HEK293 (cell line): ENCODE results near the gene OLIG2.

Experiments used
- GLI4 ChIP-seq: fragments of 450-650 bp; formaldehyde crosslinking; IDR thresholded peaks from 2 replicates; pipeline ENCODE4 v1.5.1; 2016; ENCODE audit warnings: missing biosample characterization, missing genetic modification characterization
- ZNF169 ChIP-seq: fragments of 450-650 bp; formaldehyde crosslinking; IDR thresholded peaks from 2 replicates; pipeline ENCODE4 v1.5.1; 2016; ENCODE audit warnings: missing biosample characterization, missing genetic modification characterization
- ZNF23 ChIP-seq: fragments of 450-650 bp; formaldehyde crosslinking; IDR thresholded peaks from 2 replicates; pipeline ENCODE4 v1.5.1; 2016; ENCODE audit warnings: missing biosample characterization, missing genetic modification characterization, borderline replicate concordance
- ZNF324 ChIP-seq: fragments of 450-650 bp; formaldehyde crosslinking; IDR thresholded peaks from 2 replicates; pipeline ENCODE4 v1.5.1; 2016; ENCODE audit warnings: missing biosample characterization, missing genetic modification characterization
- ZNF391 ChIP-seq: fragments of 450-650 bp; formaldehyde crosslinking; IDR thresholded peaks from 2 replicates; pipeline ENCODE4 v1.5.1; 2016; ENCODE audit warnings: low read depth, missing biosample characterization, missing genetic modification characterization, borderline replicate concordance
- ZNF585B ChIP-seq: fragments of 450-650 bp; formaldehyde crosslinking; IDR thresholded peaks from 2 replicates; pipeline ENCODE4 v1.5.1; 2016; ENCODE audit warnings: missing biosample characterization, missing genetic modification characterization
- ZNF791 ChIP-seq: fragments of 450-650 bp; formaldehyde crosslinking; IDR thresholded peaks from 2 replicates; pipeline ENCODE4 v1.5.1; 2016; ENCODE audit warnings: missing biosample characterization, missing genetic modification characterization
- TF ChIP-seq, protein P1 (sequence below): fragments of 450-650 bp; formaldehyde crosslinking; IDR thresholded peaks from 2 replicates; pipeline ENCODE4 v1.5.1; 2016; ENCODE audit warnings: missing biosample characterization, missing genetic modification characterization
- TF ChIP-seq, protein P2 (sequence below): fragments of 450-650 bp; formaldehyde crosslinking; IDR thresholded peaks from 2 replicates; pipeline ENCODE4 v1.5.1; 2016; ENCODE audit warnings: missing biosample characterization, missing genetic modification characterization
- TF ChIP-seq, protein P3 (sequence below): fragments of 450-650 bp; formaldehyde crosslinking; IDR thresholded peaks from 2 replicates; pipeline ENCODE4 v1.5.1; 2016; ENCODE audit warnings: missing biosample characterization, missing genetic modification characterization
- TF ChIP-seq, protein P4 (sequence below): fragments of 450-650 bp; formaldehyde crosslinking; IDR thresholded peaks from 2 replicates; pipeline ENCODE4 v1.5.1; 2016; ENCODE audit warnings: missing biosample characterization, missing genetic modification characterization
- TF ChIP-seq, protein P5 (sequence below): fragments of 450-650 bp; formaldehyde crosslinking; IDR thresholded peaks from 2 replicates; pipeline ENCODE4 v1.5.1; 2016; ENCODE audit warnings: missing biosample characterization, missing genetic modification characterization
- TF ChIP-seq, protein P6 (sequence below): fragments of 450-650 bp; formaldehyde crosslinking; IDR thresholded peaks from 2 replicates; pipeline ENCODE4 v1.5.1; 2016; ENCODE audit warnings: missing biosample characterization, missing genetic modification characterization

DNA sequence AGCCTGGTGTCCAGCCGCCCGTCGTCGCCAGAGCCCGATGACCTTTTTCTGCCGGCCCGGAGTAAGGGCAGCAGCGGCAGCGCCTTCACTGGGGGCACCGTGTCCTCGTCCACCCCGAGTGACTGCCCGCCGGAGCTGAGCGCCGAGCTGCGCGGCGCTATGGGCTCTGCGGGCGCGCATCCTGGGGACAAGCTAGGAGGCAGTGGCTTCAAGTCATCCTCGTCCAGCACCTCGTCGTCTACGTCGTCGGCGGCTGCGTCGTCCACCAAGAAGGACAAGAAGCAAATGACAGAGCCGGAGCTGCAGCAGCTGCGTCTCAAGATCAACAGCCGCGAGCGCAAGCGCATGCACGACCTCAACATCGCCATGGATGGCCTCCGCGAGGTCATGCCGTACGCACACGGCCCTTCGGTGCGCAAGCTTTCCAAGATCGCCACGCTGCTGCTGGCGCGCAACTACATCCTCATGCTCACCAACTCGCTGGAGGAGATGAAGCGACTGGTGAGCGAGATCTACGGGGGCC lies 1.2 kb downstream of the OLIG2 start:
- TF ChIP-seq, protein P1, sequence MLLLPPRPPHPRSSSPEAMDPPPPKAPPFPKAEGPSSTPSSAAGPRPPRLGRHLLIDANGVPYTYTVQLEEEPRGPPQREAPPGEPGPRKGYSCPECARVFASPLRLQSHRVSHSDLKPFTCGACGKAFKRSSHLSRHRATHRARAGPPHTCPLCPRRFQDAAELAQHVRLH (tag by site-specific recombination): no peak
- TF ChIP-seq, protein P2, sequence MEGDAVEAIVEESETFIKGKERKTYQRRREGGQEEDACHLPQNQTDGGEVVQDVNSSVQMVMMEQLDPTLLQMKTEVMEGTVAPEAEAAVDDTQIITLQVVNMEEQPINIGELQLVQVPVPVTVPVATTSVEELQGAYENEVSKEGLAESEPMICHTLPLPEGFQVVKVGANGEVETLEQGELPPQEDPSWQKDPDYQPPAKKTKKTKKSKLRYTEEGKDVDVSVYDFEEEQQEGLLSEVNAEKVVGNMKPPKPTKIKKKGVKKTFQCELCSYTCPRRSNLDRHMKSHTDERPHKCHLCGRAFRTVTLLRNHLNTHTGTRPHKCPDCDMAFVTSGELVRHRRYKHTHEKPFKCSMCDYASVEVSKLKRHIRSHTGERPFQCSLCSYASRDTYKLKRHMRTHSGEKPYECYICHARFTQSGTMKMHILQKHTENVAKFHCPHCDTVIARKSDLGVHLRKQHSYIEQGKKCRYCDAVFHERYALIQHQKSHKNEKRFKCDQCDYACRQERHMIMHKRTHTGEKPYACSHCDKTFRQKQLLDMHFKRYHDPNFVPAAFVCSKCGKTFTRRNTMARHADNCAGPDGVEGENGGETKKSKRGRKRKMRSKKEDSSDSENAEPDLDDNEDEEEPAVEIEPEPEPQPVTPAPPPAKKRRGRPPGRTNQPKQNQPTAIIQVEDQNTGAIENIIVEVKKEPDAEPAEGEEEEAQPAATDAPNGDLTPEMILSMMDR (tag by site-specific recombination): no peak
- TF ChIP-seq, protein P3, sequence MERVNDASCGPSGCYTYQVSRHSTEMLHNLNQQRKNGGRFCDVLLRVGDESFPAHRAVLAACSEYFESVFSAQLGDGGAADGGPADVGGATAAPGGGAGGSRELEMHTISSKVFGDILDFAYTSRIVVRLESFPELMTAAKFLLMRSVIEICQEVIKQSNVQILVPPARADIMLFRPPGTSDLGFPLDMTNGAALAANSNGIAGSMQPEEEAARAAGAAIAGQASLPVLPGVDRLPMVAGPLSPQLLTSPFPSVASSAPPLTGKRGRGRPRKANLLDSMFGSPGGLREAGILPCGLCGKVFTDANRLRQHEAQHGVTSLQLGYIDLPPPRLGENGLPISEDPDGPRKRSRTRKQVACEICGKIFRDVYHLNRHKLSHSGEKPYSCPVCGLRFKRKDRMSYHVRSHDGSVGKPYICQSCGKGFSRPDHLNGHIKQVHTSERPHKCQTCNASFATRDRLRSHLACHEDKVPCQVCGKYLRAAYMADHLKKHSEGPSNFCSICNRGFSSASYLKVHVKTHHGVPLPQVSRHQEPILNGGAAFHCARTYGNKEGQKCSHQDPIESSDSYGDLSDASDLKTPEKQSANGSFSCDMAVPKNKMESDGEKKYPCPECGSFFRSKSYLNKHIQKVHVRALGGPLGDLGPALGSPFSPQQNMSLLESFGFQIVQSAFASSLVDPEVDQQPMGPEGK (tag by site-specific recombination): no peak
- TF ChIP-seq ZNF169 (tag by site-specific recombination) (no peak), ZNF585B (tag by site-specific recombination) (no peak), GLI4 (tag by site-specific recombination) (no peak), ZNF791 (no peak), ZNF324 (no peak), ZNF23 (no peak), ZNF391 (tag by site-specific recombination) (no peak)
- TF ChIP-seq, protein P4, sequence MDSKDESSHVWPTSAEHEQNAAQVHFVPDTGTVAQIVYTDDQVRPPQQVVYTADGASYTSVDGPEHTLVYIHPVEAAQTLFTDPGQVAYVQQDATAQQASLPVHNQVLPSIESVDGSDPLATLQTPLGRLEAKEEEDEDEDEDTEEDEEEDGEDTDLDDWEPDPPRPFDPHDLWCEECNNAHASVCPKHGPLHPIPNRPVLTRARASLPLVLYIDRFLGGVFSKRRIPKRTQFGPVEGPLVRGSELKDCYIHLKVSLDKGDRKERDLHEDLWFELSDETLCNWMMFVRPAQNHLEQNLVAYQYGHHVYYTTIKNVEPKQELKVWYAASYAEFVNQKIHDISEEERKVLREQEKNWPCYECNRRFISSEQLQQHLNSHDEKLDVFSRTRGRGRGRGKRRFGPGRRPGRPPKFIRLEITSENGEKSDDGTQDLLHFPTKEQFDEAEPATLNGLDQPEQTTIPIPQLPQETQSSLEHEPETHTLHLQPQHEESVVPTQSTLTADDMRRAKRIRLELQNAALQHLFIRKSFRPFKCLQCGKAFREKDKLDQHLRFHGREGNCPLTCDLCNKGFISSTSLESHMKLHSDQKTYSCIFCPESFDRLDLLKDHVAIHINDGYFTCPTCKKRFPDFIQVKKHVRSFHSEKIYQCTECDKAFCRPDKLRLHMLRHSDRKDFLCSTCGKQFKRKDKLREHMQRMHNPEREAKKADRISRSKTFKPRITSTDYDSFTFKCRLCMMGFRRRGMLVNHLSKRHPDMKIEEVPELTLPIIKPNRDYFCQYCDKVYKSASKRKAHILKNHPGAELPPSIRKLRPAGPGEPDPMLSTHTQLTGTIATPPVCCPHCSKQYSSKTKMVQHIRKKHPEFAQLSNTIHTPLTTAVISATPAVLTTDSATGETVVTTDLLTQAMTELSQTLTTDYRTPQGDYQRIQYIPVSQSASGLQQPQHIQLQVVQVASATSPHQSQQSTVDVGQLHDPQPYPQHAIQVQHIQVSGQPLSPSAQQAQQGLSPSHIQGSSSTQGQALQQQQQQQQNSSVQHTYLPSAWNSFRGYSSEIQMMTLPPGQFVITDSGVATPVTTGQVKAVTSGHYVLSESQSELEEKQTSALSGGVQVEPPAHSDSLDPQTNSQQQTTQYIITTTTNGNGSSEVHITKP: no peak
- TF ChIP-seq, protein P5, sequence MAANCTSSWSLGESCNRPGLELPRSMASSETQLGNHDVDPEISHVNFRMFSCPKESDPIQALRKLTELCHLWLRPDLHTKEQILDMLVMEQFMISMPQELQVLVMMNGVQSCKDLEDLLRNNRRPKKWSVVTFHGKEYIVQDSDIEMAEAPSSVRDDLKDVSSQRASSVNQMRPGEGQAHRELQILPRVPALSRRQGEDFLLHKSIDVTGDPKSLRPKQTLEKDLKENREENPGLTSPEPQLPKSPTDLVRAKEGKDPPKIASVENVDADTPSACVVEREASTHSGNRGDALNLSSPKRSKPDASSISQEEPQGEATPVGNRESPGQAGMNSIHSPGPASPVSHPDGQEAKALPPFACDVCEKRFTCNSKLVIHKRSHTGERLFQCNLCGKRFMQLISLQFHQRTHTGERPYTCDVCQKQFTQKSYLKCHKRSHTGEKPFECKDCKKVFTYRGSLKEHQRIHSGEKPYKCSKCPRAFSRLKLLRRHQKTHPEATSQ (tag by site-specific recombination): no peak
- TF ChIP-seq, protein P6, sequence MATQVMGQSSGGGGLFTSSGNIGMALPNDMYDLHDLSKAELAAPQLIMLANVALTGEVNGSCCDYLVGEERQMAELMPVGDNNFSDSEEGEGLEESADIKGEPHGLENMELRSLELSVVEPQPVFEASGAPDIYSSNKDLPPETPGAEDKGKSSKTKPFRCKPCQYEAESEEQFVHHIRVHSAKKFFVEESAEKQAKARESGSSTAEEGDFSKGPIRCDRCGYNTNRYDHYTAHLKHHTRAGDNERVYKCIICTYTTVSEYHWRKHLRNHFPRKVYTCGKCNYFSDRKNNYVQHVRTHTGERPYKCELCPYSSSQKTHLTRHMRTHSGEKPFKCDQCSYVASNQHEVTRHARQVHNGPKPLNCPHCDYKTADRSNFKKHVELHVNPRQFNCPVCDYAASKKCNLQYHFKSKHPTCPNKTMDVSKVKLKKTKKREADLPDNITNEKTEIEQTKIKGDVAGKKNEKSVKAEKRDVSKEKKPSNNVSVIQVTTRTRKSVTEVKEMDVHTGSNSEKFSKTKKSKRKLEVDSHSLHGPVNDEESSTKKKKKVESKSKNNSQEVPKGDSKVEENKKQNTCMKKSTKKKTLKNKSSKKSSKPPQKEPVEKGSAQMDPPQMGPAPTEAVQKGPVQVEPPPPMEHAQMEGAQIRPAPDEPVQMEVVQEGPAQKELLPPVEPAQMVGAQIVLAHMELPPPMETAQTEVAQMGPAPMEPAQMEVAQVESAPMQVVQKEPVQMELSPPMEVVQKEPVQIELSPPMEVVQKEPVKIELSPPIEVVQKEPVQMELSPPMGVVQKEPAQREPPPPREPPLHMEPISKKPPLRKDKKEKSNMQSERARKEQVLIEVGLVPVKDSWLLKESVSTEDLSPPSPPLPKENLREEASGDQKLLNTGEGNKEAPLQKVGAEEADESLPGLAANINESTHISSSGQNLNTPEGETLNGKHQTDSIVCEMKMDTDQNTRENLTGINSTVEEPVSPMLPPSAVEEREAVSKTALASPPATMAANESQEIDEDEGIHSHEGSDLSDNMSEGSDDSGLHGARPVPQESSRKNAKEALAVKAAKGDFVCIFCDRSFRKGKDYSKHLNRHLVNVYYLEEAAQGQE (tag by site-specific recombination): no peak
